KMS-11 (cell line): ENCODE measurements around the gene CEACAM4.

Experiments
- H2AFZ ChIP-seq: fragments of 200-600 bp; sonication (generic); 2 replicates; pipeline ENCODE4 v1.6.1; 2016; ENCODE audit warnings: antibody characterized with exemption, mixed run types, low read depth
- H3K27ac ChIP-seq: fragments of 200-600 bp; sonication (generic); 2 replicates; pipeline ENCODE4 v1.6.1; 2016; ENCODE audit warnings: mild to moderate bottlenecking, mixed run types
- H3K27me3 ChIP-seq: fragments of 200-600 bp; sonication (generic); 2 replicates; pipeline ENCODE4 v1.6.1; 2017; ENCODE audit warnings: mild to moderate bottlenecking, low read depth, mixed run types, moderate library complexity; ENCODE audit not compliant: insufficient read depth
- H3K36me3 ChIP-seq: fragments of 200-600 bp; sonication (generic); 2 replicates; pipeline ENCODE4 v1.6.1; 2017; ENCODE audit warnings: mild to moderate bottlenecking, mixed run types; ENCODE audit not compliant: insufficient read depth
- H3K4me1 ChIP-seq: fragments of 200-600 bp; sonication (generic); 2 replicates; pipeline ENCODE4 v1.6.1; 2016; ENCODE audit warnings: mild to moderate bottlenecking, low read depth, mixed run types; ENCODE audit not compliant: poor library complexity, severe bottlenecking
- H3K4me2 ChIP-seq: fragments of 200-600 bp; sonication (generic); 2 replicates; pipeline ENCODE4 v1.7.0; 2016; ENCODE audit warnings: mild to moderate bottlenecking, mixed run types
- H3K4me3 ChIP-seq: fragments of 200-600 bp; sonication (generic); IDR thresholded peaks from 2 replicates; pipeline ENCODE4 v1.6.1; 2017; ENCODE audit warnings: low read depth, low read length, mixed read lengths; ENCODE audit not compliant: insufficient read depth
- H3K79me2 ChIP-seq: fragments of 200-600 bp; sonication (generic); 2 replicates; pipeline ENCODE4 v1.6.1; 2016; ENCODE audit warnings: low read depth, mixed run types; ENCODE audit not compliant: insufficient read depth
- H3K9ac ChIP-seq: fragments of 200-600 bp; sonication (generic); 2 replicates; pipeline ENCODE4 v1.6.1; 2016; ENCODE audit warnings: mild to moderate bottlenecking, mixed run types
- H4K20me1 ChIP-seq: fragments of 200-600 bp; sonication (generic); 2 replicates; pipeline ENCODE4 v1.6.1; 2016; ENCODE audit warnings: mild to moderate bottlenecking, mixed run types; ENCODE audit not compliant: insufficient read depth
- TF ChIP-seq, protein P1 (sequence below): fragments of 200-600 bp; sonication (generic); conservative IDR thresholded peaks from 2 replicates; pipeline ENCODE4 v1.6.1; 2017; ENCODE audit warnings: low read depth, mild to moderate bottlenecking, antibody characterized with exemption, low read length, moderate library complexity, mixed read lengths

Gene CEACAM4

DNA sequence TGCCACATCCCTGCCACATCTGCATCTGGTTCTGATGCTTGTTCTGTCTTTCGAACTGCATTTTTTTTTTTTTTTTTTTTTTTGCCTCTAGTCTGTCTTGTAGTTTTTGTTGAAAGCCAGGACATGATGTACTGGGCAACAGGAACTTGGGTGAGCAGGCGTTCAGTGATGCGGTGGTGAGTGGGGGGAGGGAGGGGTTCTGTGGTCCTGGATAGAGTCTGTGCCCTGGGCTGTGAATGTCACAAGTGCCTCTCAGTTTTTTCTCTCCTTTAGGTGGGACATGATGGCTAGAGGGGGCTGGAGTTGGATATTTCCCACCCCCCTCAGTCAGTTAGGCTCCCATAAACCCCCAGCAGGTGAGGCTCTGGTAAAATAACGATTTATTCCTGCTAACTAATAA, 3.5 kb downstream of the CEACAM4 start:
- Histone ChIP-seq H3K27ac (no peak overlapping the region), H3K4me1 (no peaks in the 10 kb centered on the region), H3K27me3 (peaks cover 78% of the 10 kb centered on the region), H3K4me2 (no peak overlapping the region), H3K9ac (no peak overlapping the region), H3K4me3 (no peak overlapping the region), H4K20me1 (no peaks in the 10 kb centered on the region), H2AFZ (no peak overlapping the region), H3K36me3 (no peaks in the 10 kb centered on the region), H3K79me2 (no peaks in the 10 kb centered on the region)
- TF ChIP-seq, protein P1, sequence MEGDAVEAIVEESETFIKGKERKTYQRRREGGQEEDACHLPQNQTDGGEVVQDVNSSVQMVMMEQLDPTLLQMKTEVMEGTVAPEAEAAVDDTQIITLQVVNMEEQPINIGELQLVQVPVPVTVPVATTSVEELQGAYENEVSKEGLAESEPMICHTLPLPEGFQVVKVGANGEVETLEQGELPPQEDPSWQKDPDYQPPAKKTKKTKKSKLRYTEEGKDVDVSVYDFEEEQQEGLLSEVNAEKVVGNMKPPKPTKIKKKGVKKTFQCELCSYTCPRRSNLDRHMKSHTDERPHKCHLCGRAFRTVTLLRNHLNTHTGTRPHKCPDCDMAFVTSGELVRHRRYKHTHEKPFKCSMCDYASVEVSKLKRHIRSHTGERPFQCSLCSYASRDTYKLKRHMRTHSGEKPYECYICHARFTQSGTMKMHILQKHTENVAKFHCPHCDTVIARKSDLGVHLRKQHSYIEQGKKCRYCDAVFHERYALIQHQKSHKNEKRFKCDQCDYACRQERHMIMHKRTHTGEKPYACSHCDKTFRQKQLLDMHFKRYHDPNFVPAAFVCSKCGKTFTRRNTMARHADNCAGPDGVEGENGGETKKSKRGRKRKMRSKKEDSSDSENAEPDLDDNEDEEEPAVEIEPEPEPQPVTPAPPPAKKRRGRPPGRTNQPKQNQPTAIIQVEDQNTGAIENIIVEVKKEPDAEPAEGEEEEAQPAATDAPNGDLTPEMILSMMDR, result no peak

DNA sequence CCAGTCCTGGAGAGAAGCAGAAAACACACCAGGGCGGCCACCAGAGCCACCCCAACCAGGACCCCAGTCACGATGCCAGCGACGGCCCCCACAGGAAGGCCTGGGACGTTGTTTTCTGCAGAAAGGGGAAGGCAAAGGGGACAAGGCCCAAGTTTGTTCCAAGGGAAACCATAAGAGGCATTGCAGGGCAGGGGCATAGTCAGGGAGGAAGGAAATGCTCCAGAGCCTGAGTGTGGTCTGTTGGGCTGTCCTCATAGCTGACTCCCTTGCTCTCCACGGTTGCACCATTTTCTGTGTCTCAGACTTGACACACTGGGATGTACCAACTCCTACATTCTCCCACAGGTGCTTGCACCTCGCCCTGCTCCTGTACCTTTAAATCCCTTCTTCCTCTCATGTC, 5.2 kb downstream of the CEACAM4 start:
- TF ChIP-seq, protein P1, result no peak

DNA sequence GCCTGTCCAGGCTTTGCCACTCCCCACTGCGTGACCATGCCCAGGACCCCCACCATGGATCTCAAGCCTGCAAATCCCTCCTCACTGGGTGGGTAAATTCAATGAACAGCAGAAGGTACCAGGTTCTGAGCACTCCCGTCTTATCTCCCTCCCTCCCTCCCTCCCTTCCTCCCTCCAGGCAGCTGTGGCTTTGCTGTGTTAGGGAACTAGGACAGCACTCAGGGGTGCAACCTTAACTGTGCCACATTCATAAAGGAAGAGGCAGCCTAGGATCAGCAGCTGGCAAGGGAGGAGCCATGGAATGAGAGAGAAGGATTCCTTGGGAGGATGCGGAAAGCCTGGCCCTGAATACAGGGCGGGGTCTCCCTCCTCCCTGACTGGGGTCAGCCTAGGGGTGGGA, 5.6 kb downstream of the CEACAM4 start:
- TF ChIP-seq, protein P1, result no peak
- Histone ChIP-seq H3K4me3 (no peak overlapping the region), H4K20me1 (no peaks in the 10 kb centered on the region), H3K36me3 (no peaks in the 10 kb centered on the region), H3K79me2 (no peaks in the 10 kb centered on the region), H3K4me1 (no peaks in the 10 kb centered on the region), H3K4me2 (no peak overlapping the region), H3K27ac (no peak overlapping the region), H3K27me3 (peaks cover 67% of the 10 kb centered on the region), H2AFZ (no peak overlapping the region), H3K9ac (no peak overlapping the region)

More for the DNA sequence above, 5.2 kb downstream of the CEACAM4 start:
- Histone ChIP-seq H3K27ac (no peak overlapping the region), H3K36me3 (no peaks in the 10 kb centered on the region), H3K4me3 (no peak overlapping the region), H3K9ac (no peak overlapping the region), H3K4me1 (no peaks in the 10 kb centered on the region), H3K4me2 (no peak overlapping the region), H3K79me2 (no peaks in the 10 kb centered on the region), H2AFZ (no peak overlapping the region), H4K20me1 (no peaks in the 10 kb centered on the region), H3K27me3 (peaks cover 70% of the 10 kb centered on the region)

DNA sequence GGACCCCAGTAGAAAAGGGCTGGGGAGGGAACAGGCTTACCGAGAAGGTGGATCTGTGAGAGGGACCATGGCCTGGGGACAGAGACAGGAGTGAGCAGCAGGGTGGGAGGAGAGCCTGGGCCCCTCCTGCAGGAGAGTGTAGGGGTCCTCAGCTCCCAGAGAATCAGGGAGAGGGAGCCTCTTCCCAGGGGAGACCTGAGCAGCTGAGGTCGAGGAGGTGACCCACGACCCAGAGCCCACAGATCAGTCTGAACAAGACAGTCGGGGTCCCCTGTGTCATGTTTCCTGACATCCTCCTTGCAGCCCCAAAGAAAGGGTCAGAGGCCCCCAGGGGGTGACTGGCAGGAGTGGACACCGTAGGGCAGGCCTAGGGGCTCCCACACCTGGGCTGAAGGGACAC, 6.7 kb downstream of the CEACAM4 start:
- no peak overlapping the region for H3K9ac ChIP-seq
- H3K36me3 ChIP-seq, result no peaks in the 10 kb centered on the region
- no peak overlapping the region for H2AFZ ChIP-seq
- H3K27ac ChIP-seq, result no peak overlapping the region
- no peaks in the 10 kb centered on the region for H3K4me1 ChIP-seq
- no peaks in the 10 kb centered on the region for H3K79me2 ChIP-seq
- TF ChIP-seq, protein P1, result no peak
- H3K27me3 ChIP-seq, result peaks cover 64% of the 10 kb centered on the region
- no peaks in the 10 kb centered on the region for H4K20me1 ChIP-seq
- no peak overlapping the region for H3K4me2 ChIP-seq
- no peak overlapping the region for H3K4me3 ChIP-seq

DNA sequence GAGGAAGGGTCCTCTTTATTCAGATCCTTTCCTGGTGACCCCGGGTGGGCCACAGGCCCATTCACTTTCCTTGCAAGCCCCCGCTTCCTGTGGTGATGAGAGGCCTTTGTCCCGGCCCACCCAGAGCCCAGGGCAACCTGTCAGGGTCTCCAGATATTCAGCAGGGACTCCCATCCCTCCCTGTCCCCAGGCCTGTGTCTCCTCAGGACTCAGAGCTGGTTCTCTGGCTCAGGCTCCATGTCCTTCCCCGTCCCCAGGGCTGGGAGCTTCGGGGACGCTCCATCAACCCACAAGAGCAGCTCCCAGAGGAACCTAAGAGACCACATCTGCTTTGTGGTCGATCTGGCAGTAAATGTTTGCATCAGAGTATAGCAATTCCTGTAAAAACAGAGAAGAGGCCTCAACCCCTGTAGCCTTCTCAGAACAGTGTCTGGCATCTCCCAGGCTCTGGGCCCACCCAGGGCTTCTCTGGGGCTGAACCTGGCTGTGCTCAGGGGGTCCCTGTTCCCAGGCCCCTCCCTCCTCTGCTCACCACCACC, 7.8 kb downstream of the CEACAM4 start:
- Histone ChIP-seq H3K27ac (no peak overlapping the region), H3K36me3 (no peaks in the 10 kb centered on the region), H4K20me1 (no peaks in the 10 kb centered on the region), H3K4me2 (no peak overlapping the region), H2AFZ (no peak overlapping the region), H3K27me3 (peaks cover 54% of the 10 kb centered on the region), H3K4me1 (no peaks in the 10 kb centered on the region), H3K79me2 (no peaks in the 10 kb centered on the region), H3K9ac (no peak overlapping the region), H3K4me3 (no peak overlapping the region)
- TF ChIP-seq, protein P1, result no peak
